ENCODE data around the gene SLC8A1. TPM values are rescaled to one million over a fixed set of nuclear protein-coding genes. Genes with fewer than 3 reads are reported as not detected.

Gene SLC8A1
- total and polyA plus RNA-seq, 10 of the 15 experiments (the other 5 are each of a cell fraction or from before 2014, with no cell fraction given), result under 0.01 to 1.2 (median 0.01) TPM; not detected in 3

DNA sequence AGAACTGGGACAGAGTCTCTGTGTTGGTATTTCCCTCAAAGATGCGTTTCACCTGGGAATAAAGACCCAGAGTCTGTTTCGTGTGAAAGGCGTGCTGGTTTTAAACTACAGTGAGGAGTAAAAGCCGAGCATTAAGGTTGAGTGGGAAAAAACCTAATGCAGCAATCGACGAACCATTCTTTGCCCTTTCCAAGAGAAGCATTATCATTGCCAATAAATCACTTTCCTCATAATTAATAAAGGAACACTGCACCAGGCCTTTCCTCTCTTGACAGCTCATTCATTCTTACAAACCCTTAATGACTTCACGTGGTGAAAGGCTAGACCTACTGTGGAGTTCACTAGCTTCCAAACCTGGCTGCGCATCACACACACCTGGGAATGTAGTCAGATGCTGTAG lies 896 bp upstream of the SLC8A1 start (continued):
- TF ChIP-seq, protein P1, sequence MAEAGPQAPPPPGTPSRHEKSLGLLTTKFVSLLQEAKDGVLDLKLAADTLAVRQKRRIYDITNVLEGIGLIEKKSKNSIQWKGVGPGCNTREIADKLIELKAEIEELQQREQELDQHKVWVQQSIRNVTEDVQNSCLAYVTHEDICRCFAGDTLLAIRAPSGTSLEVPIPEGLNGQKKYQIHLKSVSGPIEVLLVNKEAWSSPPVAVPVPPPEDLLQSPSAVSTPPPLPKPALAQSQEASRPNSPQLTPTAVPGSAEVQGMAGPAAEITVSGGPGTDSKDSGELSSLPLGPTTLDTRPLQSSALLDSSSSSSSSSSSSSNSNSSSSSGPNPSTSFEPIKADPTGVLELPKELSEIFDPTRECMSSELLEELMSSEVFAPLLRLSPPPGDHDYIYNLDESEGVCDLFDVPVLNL (IDR thresholded peaks at IDR 0.05; ENCODE audit: low read depth, low read length), result no peak
- TF ChIP-seq PAX8 (IDR thresholded peaks at IDR 0.05), result no peak
- TF ChIP-seq NR2C2 (IDR thresholded peaks at IDR 0.05; ENCODE audit: borderline replicate concordance, control insufficient read depth, insufficient read length, low read depth), result no peak
- no peak for TF ChIP-seq SIX5 (IDR thresholded peaks at IDR 0.05; ENCODE audit: low read depth, low read length, severe bottlenecking)

DNA sequence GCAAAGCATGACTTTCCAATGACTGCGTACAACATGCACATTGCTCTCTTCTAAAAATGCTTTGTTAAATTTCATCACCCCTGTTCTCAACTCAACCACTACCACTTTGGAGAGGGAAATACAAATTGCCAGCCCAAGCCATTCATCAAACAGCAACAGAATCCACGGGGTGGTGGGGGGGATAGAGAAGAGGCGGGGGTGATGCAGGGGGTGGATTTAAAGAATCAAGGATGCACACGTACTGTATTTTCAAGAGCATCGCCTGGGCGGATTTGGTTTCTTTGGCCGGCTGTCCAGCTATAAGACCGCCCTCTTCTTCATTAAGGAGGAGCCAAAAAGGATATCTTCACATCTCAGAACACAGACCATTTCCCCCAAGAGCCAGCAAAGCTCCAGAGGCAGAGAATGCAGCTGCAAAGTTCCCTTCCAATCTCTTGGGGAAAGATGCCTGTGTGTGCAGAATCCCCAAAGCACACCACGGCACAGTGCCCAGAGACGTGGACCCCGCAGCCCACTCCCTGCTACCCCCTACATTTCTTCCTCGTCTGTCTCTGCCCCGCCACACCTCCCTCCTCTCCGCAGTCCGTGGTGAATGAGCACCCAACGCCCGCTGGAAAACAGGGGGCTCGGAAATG lies 977 bp downstream of the SLC8A1 start:
- ChIA-PET POLR2A (no interaction called here), SMC1A (ENCODE audit: uncharacterized antibody, unreplicated experiment) (interaction anchor here (0.7 to 4.5 kb wide), 4 partner anchors 11 to 537 kb away, joined by 3 to 39 read pairs (median 7); no protein-coding TSS in a partner anchor), CTCF (interaction anchor here (1.1 to 4.9 kb wide), 4 partner anchors 37 to 206 kb away, joined by 5 to 82 read pairs (median 7); no protein-coding TSS in a partner anchor), RAD21 (ENCODE audit: unreplicated experiment) (interaction anchor here (1.3 to 3.2 kb wide), 2 partner anchors 70 to 104 kb away, joined by 3 to 29 read pairs; no protein-coding TSS in a partner anchor)
- 4% methylated on average over 18 of the region's 18 CpGs for WGBS (ENCODE audit: insufficient coverage, insufficient replicate concordance, low lambda C conversion rate, missing lambda C conversion rate)
- in situ Hi-C loops (cut with MboI), result no loop called here
- H3K27ac ChIP-seq (ENCODE audit: control insufficient read depth, insufficient read depth), result no peak overlapping the region
- DNase-seq (ENCODE audit: low read depth, low spot score) (no peak), ATAC-seq (peak; percentile 52), FAIRE-seq (no peak)
- H4K20me1 ChIP-seq (ENCODE audit: control insufficient read depth, insufficient read depth), result no peaks in the 10 kb centered on the region
- BruUV-seq (replicated peaks), result no TSS peak
- no peak overlapping the region for H3K9ac ChIP-seq (ENCODE audit: control insufficient read depth, insufficient read depth, low read length)
- no peak overlapping the region for H3K4me3 ChIP-seq
- TF ChIP-seq CEBPB (IDR thresholded peaks at IDR 0.05; ENCODE audit: borderline replicate concordance in 1 of 2, low read depth in 2 of 2, low read length in 2 of 2) (no peak), CHD4 (IDR thresholded peaks at IDR 0.05) (no peak), ZZZ3 (IDR thresholded peaks at IDR 0.05; ENCODE audit: control insufficient read depth, insufficient read length, low read depth) (no peak), SMAD5 (IDR thresholded peaks at IDR 0.05; ENCODE audit: low read depth) (no peak), PAX5 (IDR thresholded peaks at IDR 0.05; ENCODE audit: borderline replicate concordance, low read depth, low read length) (no peak), POLR2A (IDR thresholded peaks at IDR 0.05; ENCODE audit: low read depth, low read length) (no peak), SREBF1 (IDR thresholded peaks at IDR 0.05; ENCODE audit: low read length) (no peak), RAD51 (IDR thresholded peaks at IDR 0.05) (no peak), CHD2 (IDR thresholded peaks at IDR 0.05; ENCODE audit: borderline replicate concordance, low read depth, low read length) (no peak), POLR2AphosphoS2 (IDR thresholded peaks at IDR 0.05; ENCODE audit: low read depth, low read length) (no peak)
- TF ChIP-seq, protein P1 (IDR thresholded peaks at IDR 0.05; ENCODE audit: low read depth, low read length), result no peak
- TF ChIP-seq, protein P2, sequence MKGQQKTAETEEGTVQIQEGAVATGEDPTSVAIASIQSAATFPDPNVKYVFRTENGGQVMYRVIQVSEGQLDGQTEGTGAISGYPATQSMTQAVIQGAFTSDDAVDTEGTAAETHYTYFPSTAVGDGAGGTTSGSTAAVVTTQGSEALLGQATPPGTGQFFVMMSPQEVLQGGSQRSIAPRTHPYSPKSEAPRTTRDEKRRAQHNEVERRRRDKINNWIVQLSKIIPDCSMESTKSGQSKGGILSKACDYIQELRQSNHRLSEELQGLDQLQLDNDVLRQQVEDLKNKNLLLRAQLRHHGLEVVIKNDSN (IDR thresholded peaks at IDR 0.05; ENCODE audit: borderline replicate concordance, extremely low read length, insufficient read depth, low read depth, low read length), result no peak
- TF ChIP-seq, protein P3, sequence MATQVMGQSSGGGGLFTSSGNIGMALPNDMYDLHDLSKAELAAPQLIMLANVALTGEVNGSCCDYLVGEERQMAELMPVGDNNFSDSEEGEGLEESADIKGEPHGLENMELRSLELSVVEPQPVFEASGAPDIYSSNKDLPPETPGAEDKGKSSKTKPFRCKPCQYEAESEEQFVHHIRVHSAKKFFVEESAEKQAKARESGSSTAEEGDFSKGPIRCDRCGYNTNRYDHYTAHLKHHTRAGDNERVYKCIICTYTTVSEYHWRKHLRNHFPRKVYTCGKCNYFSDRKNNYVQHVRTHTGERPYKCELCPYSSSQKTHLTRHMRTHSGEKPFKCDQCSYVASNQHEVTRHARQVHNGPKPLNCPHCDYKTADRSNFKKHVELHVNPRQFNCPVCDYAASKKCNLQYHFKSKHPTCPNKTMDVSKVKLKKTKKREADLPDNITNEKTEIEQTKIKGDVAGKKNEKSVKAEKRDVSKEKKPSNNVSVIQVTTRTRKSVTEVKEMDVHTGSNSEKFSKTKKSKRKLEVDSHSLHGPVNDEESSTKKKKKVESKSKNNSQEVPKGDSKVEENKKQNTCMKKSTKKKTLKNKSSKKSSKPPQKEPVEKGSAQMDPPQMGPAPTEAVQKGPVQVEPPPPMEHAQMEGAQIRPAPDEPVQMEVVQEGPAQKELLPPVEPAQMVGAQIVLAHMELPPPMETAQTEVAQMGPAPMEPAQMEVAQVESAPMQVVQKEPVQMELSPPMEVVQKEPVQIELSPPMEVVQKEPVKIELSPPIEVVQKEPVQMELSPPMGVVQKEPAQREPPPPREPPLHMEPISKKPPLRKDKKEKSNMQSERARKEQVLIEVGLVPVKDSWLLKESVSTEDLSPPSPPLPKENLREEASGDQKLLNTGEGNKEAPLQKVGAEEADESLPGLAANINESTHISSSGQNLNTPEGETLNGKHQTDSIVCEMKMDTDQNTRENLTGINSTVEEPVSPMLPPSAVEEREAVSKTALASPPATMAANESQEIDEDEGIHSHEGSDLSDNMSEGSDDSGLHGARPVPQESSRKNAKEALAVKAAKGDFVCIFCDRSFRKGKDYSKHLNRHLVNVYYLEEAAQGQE (IDR thresholded peaks at IDR 0.05; ENCODE audit: low read depth, low read length), result no peak
- no peak overlapping the region for H3K4me2 ChIP-seq (ENCODE audit: control insufficient read depth, insufficient read depth)
- no peaks in the 10 kb centered on the region for H3K36me3 ChIP-seq (ENCODE audit: control insufficient read depth in 2 of 2, insufficient read depth in 2 of 2, low read length in 1 of 2)
- no peaks in the 10 kb centered on the region for H3K9me3 ChIP-seq (replicated peaks; ENCODE audit: control insufficient read depth, insufficient read depth, low read length)
- intact Hi-C loops (cut with micrococcal nuclease; ENCODE audit: unreplicated experiment), result no loop called here
- no peaks in the 10 kb centered on the region for H3K4me1 ChIP-seq (ENCODE audit: control insufficient read depth, insufficient read depth, low read length)
- no peak overlapping the region for H2AFZ ChIP-seq (ENCODE audit: control insufficient read depth, low read depth, low read length)
- no peaks in the 10 kb centered on the region for H3K79me2 ChIP-seq (ENCODE audit: control insufficient read depth, insufficient read depth, low read length)
- peaks cover 5 to 11% of the 10 kb centered on the region in 2 experiments for H3K27me3 ChIP-seq (replicated peaks in 1 of 2; ENCODE audit: control insufficient read depth in 2 of 2, insufficient read depth in 2 of 2, low read length in 1 of 2)

All from GM12878 (cell line).